AG09309 (cell line): ENCODE results near the gene NEXMIF.
"Not testable (repeated sequence)": the region's sequence is repeated elsewhere in the genome, so short reads cannot be mapped to it uniquely, and the experiment has no call there.

Experiments
- DNase-seq: peaks from one replicate; pipeline ENCODE4 v3.0.0-alpha.2; 2010; ENCODE audit warnings: low read depth
- H3K4me3 ChIP-seq: 2 replicates; pipeline ENCODE4 v1.5.1; 2011; ENCODE audit warnings: mild to moderate bottlenecking, low read depth, low read length, moderate library complexity; ENCODE audit not compliant: control insufficient read depth
- TF ChIP-seq, protein P1 (sequence below): IDR thresholded peaks from 2 replicates; pipeline ENCODE4 v1.5.1; 2011; ENCODE audit warnings: mild to moderate bottlenecking, low read depth, low read length, inconsistent platforms; ENCODE audit not compliant: insufficient read depth, control insufficient read depth; ENCODE audit errors: missing control alignments

NEXMIF gene

GRCh38 chrX:74925225-74926088 lies at the start of gene NEXMIF:
NEXMIF (minus strand) TSS chrX:74925452.
- peak within 1 kb of the TSS; percentile 18 for H3K4me3 ChIP-seq

DNA sequence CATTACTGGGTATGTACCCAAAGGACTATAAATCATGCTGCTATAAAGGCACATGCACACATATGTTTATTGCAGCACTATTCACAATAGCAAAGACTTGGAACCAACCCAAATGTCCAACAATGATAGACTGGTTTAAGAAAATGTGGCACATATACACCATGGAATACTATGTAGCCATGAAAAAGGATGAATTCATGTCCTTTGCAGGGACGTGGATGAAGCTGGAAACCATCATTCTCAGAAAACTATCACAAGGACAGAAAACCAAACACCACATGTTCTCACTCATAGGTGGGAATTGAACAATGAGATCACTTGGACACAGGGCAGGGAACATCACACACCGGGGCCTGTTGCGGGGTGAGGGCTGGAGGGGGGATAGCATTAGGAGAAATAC lies 36.7 kb upstream of the NEXMIF start:
- not testable (repeated sequence) for H3K4me3 ChIP-seq

More at GRCh38 chrX:74925225-74926088, at the start of gene NEXMIF:
- TF ChIP-seq, protein P1, sequence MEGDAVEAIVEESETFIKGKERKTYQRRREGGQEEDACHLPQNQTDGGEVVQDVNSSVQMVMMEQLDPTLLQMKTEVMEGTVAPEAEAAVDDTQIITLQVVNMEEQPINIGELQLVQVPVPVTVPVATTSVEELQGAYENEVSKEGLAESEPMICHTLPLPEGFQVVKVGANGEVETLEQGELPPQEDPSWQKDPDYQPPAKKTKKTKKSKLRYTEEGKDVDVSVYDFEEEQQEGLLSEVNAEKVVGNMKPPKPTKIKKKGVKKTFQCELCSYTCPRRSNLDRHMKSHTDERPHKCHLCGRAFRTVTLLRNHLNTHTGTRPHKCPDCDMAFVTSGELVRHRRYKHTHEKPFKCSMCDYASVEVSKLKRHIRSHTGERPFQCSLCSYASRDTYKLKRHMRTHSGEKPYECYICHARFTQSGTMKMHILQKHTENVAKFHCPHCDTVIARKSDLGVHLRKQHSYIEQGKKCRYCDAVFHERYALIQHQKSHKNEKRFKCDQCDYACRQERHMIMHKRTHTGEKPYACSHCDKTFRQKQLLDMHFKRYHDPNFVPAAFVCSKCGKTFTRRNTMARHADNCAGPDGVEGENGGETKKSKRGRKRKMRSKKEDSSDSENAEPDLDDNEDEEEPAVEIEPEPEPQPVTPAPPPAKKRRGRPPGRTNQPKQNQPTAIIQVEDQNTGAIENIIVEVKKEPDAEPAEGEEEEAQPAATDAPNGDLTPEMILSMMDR, result peak; percentile 1
- DNase-seq, result no peak

GRCh38 chrX:74949717-74950116 lies 24.5 kb upstream of the NEXMIF start:
- TF ChIP-seq, protein P1, result no peak
- no peak overlapping the region for H3K4me3 ChIP-seq
- no peak for DNase-seq

More for the DNA sequence above, 36.7 kb upstream of the NEXMIF start:
- not testable (repeated sequence) for DNase-seq

DNA sequence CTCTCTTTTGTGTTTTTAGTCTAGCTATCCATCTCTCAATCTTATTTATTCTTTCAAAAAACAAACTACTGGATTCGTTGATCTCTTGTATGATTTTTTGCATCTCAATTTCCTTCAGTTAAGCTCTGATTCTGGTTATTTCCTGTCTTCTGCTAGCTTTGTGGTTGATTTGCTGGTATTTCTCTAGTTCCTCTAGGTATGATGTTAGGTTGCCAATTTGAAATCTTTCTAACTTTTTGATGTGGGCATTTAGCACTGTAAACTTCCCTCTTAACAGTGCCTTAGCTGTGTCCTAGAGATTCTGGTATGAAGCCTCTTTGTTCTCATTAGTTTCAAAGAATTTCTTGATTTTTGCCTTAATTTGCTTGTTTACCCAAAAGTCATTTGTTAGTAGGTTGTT lies 15.2 kb upstream of the NEXMIF start:
- no peak for DNase-seq
- TF ChIP-seq, protein P1, result no peak
- no peak overlapping the region for H3K4me3 ChIP-seq

DNA sequence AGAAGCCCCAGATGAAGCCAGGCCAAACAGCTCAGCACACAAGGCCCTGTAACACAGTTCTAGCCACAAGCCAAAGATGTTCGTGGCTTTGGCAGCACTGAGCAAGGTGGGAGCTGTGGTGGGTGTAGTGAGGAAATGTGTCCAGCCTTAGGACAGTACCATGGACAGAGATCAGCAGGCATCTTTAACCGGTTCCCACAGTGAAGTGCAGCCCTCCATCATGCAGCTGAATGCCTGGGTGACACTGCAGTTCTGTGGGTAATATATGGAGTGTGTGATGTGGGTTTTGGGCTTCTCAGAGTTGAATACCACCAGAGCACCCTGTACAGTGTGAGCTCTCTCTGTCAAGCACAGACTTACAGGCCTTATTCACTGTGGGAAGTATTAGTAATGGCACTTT lies 6.0 kb upstream of the NEXMIF start:
- no peak for DNase-seq
- TF ChIP-seq, protein P1, result no peak
- H3K4me3 ChIP-seq, result no peak overlapping the region

DNA sequence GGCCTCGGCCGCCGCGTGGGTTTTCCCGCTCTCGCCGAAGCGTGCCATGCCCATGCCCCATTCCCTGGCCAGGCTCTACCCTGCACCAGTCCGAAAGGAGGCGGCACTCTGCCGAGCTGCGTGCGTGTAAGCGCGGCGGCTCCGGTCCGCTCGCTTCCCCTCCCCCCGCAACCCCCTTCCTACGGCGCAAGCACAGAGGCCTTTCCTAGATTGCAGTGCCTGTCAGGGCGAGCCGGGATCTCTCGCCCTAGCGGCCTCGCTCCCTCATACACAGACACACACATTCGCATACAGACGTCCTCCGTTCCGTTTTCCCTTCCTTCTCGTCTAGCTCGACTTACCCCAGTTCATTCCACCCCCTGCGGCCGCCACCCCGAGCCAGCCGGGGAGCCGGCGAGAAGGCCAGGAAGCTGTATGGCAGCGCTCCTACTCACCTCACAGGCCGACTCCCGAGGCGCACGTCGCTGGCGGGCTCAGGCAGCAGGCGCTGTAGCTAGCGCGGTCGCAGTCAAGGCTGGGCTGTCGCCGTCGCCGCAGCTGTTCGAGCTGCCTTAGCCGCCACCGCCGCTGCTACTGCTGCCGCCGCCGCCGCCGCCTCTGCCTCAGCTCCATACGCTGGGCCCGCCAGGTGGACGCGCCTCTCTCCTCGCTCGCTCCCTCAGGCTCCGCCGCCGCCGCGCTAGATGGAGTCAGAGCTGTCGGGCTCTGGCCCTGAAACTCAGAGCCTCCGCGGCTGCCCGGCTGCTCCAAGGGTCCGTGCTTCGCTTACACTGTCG lies 615 bp downstream of the NEXMIF start:
- DNase-seq, result no peak
- TF ChIP-seq, protein P1, result no peak
- peak overlapping the region; percentile 18; the same call in 1 of the 2 replicates for H3K4me3 ChIP-seq
